GM12878 (cell line): ENCODE data around the gene ESYT3. TPM values are rescaled to one million over a fixed set of nuclear protein-coding genes. Genes with fewer than 3 reads are reported as not detected.

Source experiments
- ATAC-seq: fragments of 200-7000 bp; cut with Tn5 transposase; 3 replicates; pipeline ENCODE4 v1.9.1; 2020; ENCODE audit warnings: mild to moderate bottlenecking, moderate library complexity
- BruUV-seq: library from RNA; stranded (reverse); fragments of 400-500 nt; replicated peaks from 2 replicates; lab custom pipeline; 2021; lab: Mats Ljungman, UMichigan
- CTCF ChIA-PET: fragments of 300-600 bp; sonication (Branson Sonifier 250); formaldehyde crosslinking; extraction: SDS; loops from one replicate; lab custom pipeline; 2021; ENCODE audit warnings: inconsistent platforms; lab: Yijun Ruan, JAX
- POLR2A ChIA-PET: fragments of 350-600 bp; formaldehyde crosslinking; extraction: SDS; loops from one replicate; lab custom pipeline; 2021; ENCODE audit warnings: inconsistent platforms; lab: Charles Lee
- RAD21 ChIA-PET: fragments of 300-600 bp; sonication (Branson Sonifier 250); formaldehyde crosslinking; loops from one replicate; lab custom pipeline; 2023; ENCODE audit warnings: antibody characterized with exemption; ENCODE audit not compliant: unreplicated experiment; lab: Charles Lee
- SMC1A ChIA-PET: fragments of 300-600 bp; sonication (Branson Sonifier 250); formaldehyde crosslinking; loops from one replicate; lab custom pipeline; 2023; ENCODE audit not compliant: unreplicated experiment, uncharacterized antibody; lab: Charles Lee
- DNase-seq: peaks from one replicate; pipeline ENCODE4 v3.0.0-alpha.2; 2011; ENCODE audit warnings: low read depth, low spot score
- FAIRE-seq: peaks from 3 replicates; lab custom pipeline; 2011; peaks lifted over from hg19 to GRCh38; lab: Jason Lieb, UNC
- H2AFZ ChIP-seq: 2 replicates; pipeline ENCODE4 v1.6.0; 2011; ENCODE audit warnings: low read depth, low read length, control low read depth; ENCODE audit not compliant: control insufficient read depth
- H3K27ac ChIP-seq: 2 replicates; pipeline ENCODE4 v1.5.1; 2011; ENCODE audit warnings: control low read depth; ENCODE audit not compliant: control insufficient read depth, insufficient read depth
- H3K27me3 ChIP-seq, 2 experiments: replicated peaks in 1 of 2; 2 replicates each; pipeline versions ENCODE4 v1.6.0 to v1.6.1; 2011; ENCODE audit warnings: low read length in 1 of 2; ENCODE audit not compliant: control insufficient read depth in 2 of 2, insufficient read depth in 2 of 2
- H3K36me3 ChIP-seq, 2 experiments: 2 replicates each; pipeline ENCODE4 v1.5.1; 2011; ENCODE audit warnings: low read length in 1 of 2; ENCODE audit not compliant: control insufficient read depth in 2 of 2, insufficient read depth in 2 of 2
- H3K4me1 ChIP-seq: 2 replicates; pipeline ENCODE4 v1.6.1; 2011; ENCODE audit warnings: mild to moderate bottlenecking, low read length, moderate library complexity, mixed read lengths; ENCODE audit not compliant: control insufficient read depth, insufficient read depth
- H3K4me2 ChIP-seq: 2 replicates; pipeline ENCODE4 v1.6.0; 2011; ENCODE audit warnings: control low read depth; ENCODE audit not compliant: control insufficient read depth, insufficient read depth
- H3K4me3 ChIP-seq: fragments of 200-600 bp; sonication (generic); 2 replicates; pipeline ENCODE4 v1.5.1; 2016
- H3K79me2 ChIP-seq: 2 replicates; pipeline ENCODE4 v1.6.0; 2011; ENCODE audit warnings: low read length; ENCODE audit not compliant: control insufficient read depth, insufficient read depth
- H3K9ac ChIP-seq: 2 replicates; pipeline ENCODE4 v1.8.0; 2011; ENCODE audit warnings: low read length, control low read depth, mixed read lengths; ENCODE audit not compliant: control insufficient read depth, insufficient read depth
- H3K9me3 ChIP-seq: replicated peaks from 3 replicates; pipeline ENCODE4 v1.5.1; 2011; ENCODE audit warnings: mild to moderate bottlenecking, low read length; ENCODE audit not compliant: control insufficient read depth, insufficient read depth
- H4K20me1 ChIP-seq: 2 replicates; pipeline ENCODE4 v1.6.0; 2011; ENCODE audit not compliant: control insufficient read depth, insufficient read depth
- CBX5 ChIP-seq: sonication (generic); IDR thresholded peaks from 2 replicates; pipeline ENCODE4 v1.6.1; 2016; ENCODE audit warnings: low read depth, moderate library complexity, mild to moderate bottlenecking, inconsistent platforms
- DPF2 ChIP-seq: fragments of 450-650 bp; IDR thresholded peaks from 2 replicates; pipeline ENCODE4 v1.6.1; 2017; ENCODE audit warnings: mild to moderate bottlenecking
- E2F8 ChIP-seq: fragments of 450-650 bp; IDR thresholded peaks from 2 replicates; pipeline ENCODE4 v1.6.1; 2018; ENCODE audit warnings: mild to moderate bottlenecking, low read depth, moderate library complexity; ENCODE audit not compliant: partially characterized antibody
- EZH2 ChIP-seq: IDR thresholded peaks from 2 replicates; pipeline ENCODE4 v1.6.1; 2012; ENCODE audit warnings: low read depth, mild to moderate bottlenecking, control low read depth, inconsistent platforms, low read length, borderline replicate concordance; ENCODE audit not compliant: control insufficient read depth
- HCFC1 ChIP-seq: fragments of 150-350 bp; IDR thresholded peaks from 2 replicates; pipeline ENCODE4 v1.6.1; 2014; ENCODE audit warnings: low read length
- KAT2A ChIP-seq: conservative IDR thresholded peaks from 2 replicates; pipeline ENCODE4 v1.6.1; 2011; ENCODE audit warnings: low read depth, low read length; ENCODE audit not compliant: control insufficient read depth
- KDM1A ChIP-seq: fragments of 200-600 bp; sonication (generic); IDR thresholded peaks from 2 replicates; pipeline ENCODE4 v1.6.1; 2016; ENCODE audit warnings: borderline replicate concordance
- MYB ChIP-seq: fragments of 150-350 bp; IDR thresholded peaks from 2 replicates; pipeline ENCODE4 v1.6.1; 2014; ENCODE audit warnings: mild to moderate bottlenecking, low read depth, low read length, borderline replicate concordance
- NR2F1 ChIP-seq: fragments of 450-650 bp; conservative IDR thresholded peaks from 2 replicates; pipeline ENCODE4 v1.6.1; 2017; ENCODE audit warnings: mild to moderate bottlenecking
- RFX5 ChIP-seq: IDR thresholded peaks from 2 replicates; pipeline ENCODE4 v1.6.1; 2011; ENCODE audit warnings: low read depth, low read length, improper control_type of control experiment
- STAT1 ChIP-seq: fragments of 450-650 bp; conservative IDR thresholded peaks from 2 replicates; pipeline ENCODE4 v1.6.1; 2014; ENCODE audit warnings: antibody characterized with exemption, mild to moderate bottlenecking
- ZBED1 ChIP-seq: IDR thresholded peaks from 2 replicates; pipeline ENCODE4 v1.6.1; 2016; ENCODE audit warnings: borderline replicate concordance
- WGBS: methylation state at CpG from one replicate; pipeline ENCODE4 v1.1.6; 2016; ENCODE audit warnings: low lambda C conversion rate; ENCODE audit not compliant: insufficient replicate concordance, insufficient coverage; ENCODE audit errors: missing lambda C conversion rate; 5-methylcytosine and 5-hydroxymethylcytosine counted together
- in situ Hi-C: fragments of 300-500 bp; cut with MboI; formaldehyde crosslinking; loops from 9 replicates; pipeline ENCODE4 v1.14.3; 2018; ENCODE audit warnings: mixed read lengths
- intact Hi-C: fragments of 100-400 bp; cut with micrococcal nuclease; formaldehyde crosslinking; loops from one replicate; pipeline ENCODE4 v1.14.2; 2022; ENCODE audit not compliant: unreplicated experiment
- polyA plus RNA-seq, 11 experiments: library from polyadenylated mRNA; depleted of rRNA in 4 of 11; unstranded in 6 of 11; stranded (reverse) in 5 of 11; fragments of >200 nt; fragmentation: Nextera tagmentation in 4 of 11; fragmentation: Illumina TruSeq in 1 of 11; extraction: Ambion mirVana in 4 of 11; extraction: Trizol in 1 of 11; gene quantifications; 1 replicate in 1 of 11; 2 replicates in 10 of 11; pipeline versions ENCODE4 v1.2.1 to v1.2.3, GENCODE V29; 2011 to 2016; ENCODE audit warnings: inconsistent platforms in 2 of 11, missing spikeins in 2 of 11, low read depth in 1 of 11
- total RNA-seq, 4 experiments: library from RNA; depleted of rRNA in 3 of 4; stranded (reverse); fragments of >200 nt in 3 of 4; fragmentation: Illumina TruSeq in 1 of 4; extraction: Trizol in 1 of 4; gene quantifications; 2 replicates each; pipeline versions ENCODE4 v1.2.1 to v1.2.3, GENCODE V29; 2013 to 2021
- TF ChIP-seq, protein P1 (sequence below): fragments of 450-650 bp; IDR thresholded peaks from 2 replicates; pipeline ENCODE4 v1.6.1; 2016; ENCODE audit warnings: mild to moderate bottlenecking, moderate library complexity, borderline replicate concordance

Gene ESYT3
- total and polyA plus RNA-seq, 10 of the 15 experiments (the other 5 are each of a cell fraction or from before 2014, with no cell fraction given), result not detected

DNA sequence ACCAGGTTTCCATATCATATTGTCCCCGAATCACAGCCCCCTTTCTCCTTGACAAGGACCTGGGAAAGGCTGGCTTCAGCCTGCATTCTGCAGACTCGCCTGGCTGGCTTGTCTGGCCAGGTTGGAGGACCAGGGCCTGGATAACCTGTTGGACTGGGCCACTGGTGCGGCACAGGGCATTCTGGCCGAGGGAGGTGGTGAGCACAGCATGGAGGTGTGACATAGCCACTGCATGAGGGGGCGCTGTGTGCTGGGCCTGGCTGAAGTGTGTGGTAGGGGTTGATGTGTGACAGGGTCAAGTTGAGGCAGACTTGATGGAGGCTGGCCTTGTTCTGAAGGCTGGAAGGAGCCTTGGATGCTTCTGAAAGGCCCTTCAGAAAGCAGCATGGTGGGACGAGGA lies 2.9 kb downstream of the ESYT3 start:
- no peak for TF ChIP-seq DPF2
- TF ChIP-seq, protein P1, sequence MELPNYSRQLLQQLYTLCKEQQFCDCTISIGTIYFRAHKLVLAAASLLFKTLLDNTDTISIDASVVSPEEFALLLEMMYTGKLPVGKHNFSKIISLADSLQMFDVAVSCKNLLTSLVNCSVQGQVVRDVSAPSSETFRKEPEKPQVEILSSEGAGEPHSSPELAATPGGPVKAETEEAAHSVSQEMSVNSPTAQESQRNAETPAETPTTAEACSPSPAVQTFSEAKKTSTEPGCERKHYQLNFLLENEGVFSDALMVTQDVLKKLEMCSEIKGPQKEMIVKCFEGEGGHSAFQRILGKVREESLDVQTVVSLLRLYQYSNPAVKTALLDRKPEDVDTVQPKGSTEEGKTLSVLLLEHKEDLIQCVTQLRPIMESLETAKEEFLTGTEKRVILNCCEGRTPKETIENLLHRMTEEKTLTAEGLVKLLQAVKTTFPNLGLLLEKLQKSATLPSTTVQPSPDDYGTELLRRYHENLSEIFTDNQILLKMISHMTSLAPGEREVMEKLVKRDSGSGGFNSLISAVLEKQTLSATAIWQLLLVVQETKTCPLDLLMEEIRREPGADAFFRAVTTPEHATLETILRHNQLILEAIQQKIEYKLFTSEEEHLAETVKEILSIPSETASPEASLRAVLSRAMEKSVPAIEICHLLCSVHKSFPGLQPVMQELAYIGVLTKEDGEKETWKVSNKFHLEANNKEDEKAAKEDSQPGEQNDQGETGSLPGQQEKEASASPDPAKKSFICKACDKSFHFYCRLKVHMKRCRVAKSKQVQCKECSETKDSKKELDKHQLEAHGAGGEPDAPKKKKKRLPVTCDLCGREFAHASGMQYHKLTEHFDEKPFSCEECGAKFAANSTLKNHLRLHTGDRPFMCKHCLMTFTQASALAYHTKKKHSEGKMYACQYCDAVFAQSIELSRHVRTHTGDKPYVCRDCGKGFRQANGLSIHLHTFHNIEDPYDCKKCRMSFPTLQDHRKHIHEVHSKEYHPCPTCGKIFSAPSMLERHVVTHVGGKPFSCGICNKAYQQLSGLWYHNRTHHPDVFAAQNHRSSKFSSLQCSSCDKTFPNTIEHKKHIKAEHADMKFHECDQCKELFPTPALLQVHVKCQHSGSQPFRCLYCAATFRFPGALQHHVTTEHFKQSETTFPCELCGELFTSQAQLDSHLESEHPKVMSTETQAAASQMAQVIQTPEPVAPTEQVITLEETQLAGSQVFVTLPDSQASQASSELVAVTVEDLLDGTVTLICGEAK, result no peak
- TF ChIP-seq NR2F1, result no peak
- no peak for TF ChIP-seq EZH2
- no peak for TF ChIP-seq MYB
- no peak for TF ChIP-seq STAT1
- TF ChIP-seq KDM1A, result no peak
- no peak for TF ChIP-seq E2F8
- TF ChIP-seq CBX5, result no peak
- TF ChIP-seq RFX5, result no peak
- no peak for TF ChIP-seq ZBED1
- no peak for TF ChIP-seq KAT2A
- TF ChIP-seq HCFC1, result no peak
- no peak for DNase-seq
- CTCF ChIA-PET, result no interaction called here
- no peak for ATAC-seq
- Histone ChIP-seq H3K4me1 (no peaks in the 10 kb centered on the region), H3K36me3 (no peaks in the 10 kb centered on the region), H3K9me3 (no peaks in the 10 kb centered on the region), H3K4me2 (no peak overlapping the region), H2AFZ (no peak overlapping the region), H3K9ac (no peak overlapping the region), H3K79me2 (no peaks in the 10 kb centered on the region), H4K20me1 (no peaks in the 10 kb centered on the region), H3K27me3 (peaks cover 13 to 14% of the 10 kb centered on the region in 2 experiments), H3K4me3 (no peak overlapping the region), H3K27ac (no peak overlapping the region)
- RAD21 ChIA-PET, result no interaction called here
- in situ Hi-C loops (no loop called here), intact Hi-C loops (no loop called here)
- POLR2A ChIA-PET, result no interaction called here
- WGBS, result 17% methylated on average over 6 of the region's 6 CpGs
- FAIRE-seq, result no peak
- SMC1A ChIA-PET, result no interaction called here
- no TSS peak for BruUV-seq
